GM19351 (cell line): Measurements from ENCODE around the gene C22orf15.

Experiments used
- ATAC-seq: cut with Tn5 transposase; IDR thresholded peaks from one replicate; pipeline ENCODE4 v1.9.1; 2021; ENCODE audit warnings: mild to moderate bottlenecking, moderate library complexity; ENCODE audit not compliant: unreplicated experiment

Gene C22orf15

GRCh38 chr22:23750367-23750713 is 12.4 kb upstream of the C22orf15 start:
- no peak for ATAC-seq

GRCh38 chr22:23750714-23751440 is 11.9 kb upstream of the C22orf15 start, which contains the start of gene ZNF70:
Gene ZNF70, minus strand, starts transcription at chr22:23751112. Its CDS starts 5,972 bp downstream, at chr22:23745140.
- ATAC-seq = peak; percentile 75

- ATAC-seq = no peak
These were observed 11.3 kb upstream of the C22orf15 start for GRCh38 chr22:23751441-23751996.

- ATAC-seq = no peak
These were observed 10.6 kb upstream of the C22orf15 start for GRCh38 chr22:23752090-23752691.

- no peak for ATAC-seq
These were observed 10.0 kb upstream of the C22orf15 start for GRCh38 chr22:23752750-23753149.

GRCh38 chr22:23753385-23753784 is 9.4 kb upstream of the C22orf15 start:
- ATAC-seq = no peak

GRCh38 chr22:23754220-23754919 is 8.4 kb upstream of the C22orf15 start, which contains the start of gene VPREB3:
Gene VPREB3, minus strand, starts transcription at chr22:23754425. Its CDS starts 62 bp downstream, at chr22:23754363.
- no peak for ATAC-seq

- no peak for ATAC-seq
These were observed 7.7 kb upstream of the C22orf15 start for GRCh38 chr22:23754980-23755636.

- no peak for ATAC-seq
These were observed 7.1 kb upstream of the C22orf15 start for GRCh38 chr22:23755711-23756110.

- no peak for ATAC-seq
These were observed 5.9 kb upstream of the C22orf15 start for GRCh38 chr22:23756891-23757290.

- no peak for ATAC-seq
These were observed 3.2 kb upstream of the C22orf15 start for GRCh38 chr22:23759566-23759965.

- no peak for ATAC-seq
These were observed 2.7 kb upstream of the C22orf15 start for GRCh38 chr22:23760056-23760455.

GRCh38 chr22:23763579-23763945 is 772 bp downstream of the C22orf15 start:
- ATAC-seq = no peak

- no peak for ATAC-seq
These were observed 1.2 kb downstream of the C22orf15 start for GRCh38 chr22:23763954-23764353.

GRCh38 chr22:23764899-23765881 is 2.4 kb downstream of the C22orf15 start:
- ATAC-seq = no peak

GRCh38 chr22:23767303-23767672 is 4.5 kb downstream of the C22orf15 start:
- no peak for ATAC-seq

- ATAC-seq = peak; percentile 60
These were observed 5.1 kb downstream of the C22orf15 start, which contains the start of gene CHCHD10 for GRCh38 chr22:23767673-23768548. Gene CHCHD10, minus strand, starts transcription at chr22:23767972. Its CDS starts 98 bp downstream, at chr22:23767874.

GRCh38 chr22:23769321-23769965 is 6.7 kb downstream of the C22orf15 start:
- no peak for ATAC-seq

GRCh38 chr22:23772315-23772648 is 9.5 kb downstream of the C22orf15 start:
- no peak for ATAC-seq
